ENCODE results near the gene IL10RB. TPM values are rescaled to one million over a fixed set of nuclear protein-coding genes. Genes with fewer than 3 reads are reported as not detected.

IL10RB gene
- polyA plus RNA-seq, 1 donor (not counting 4 experiments of a cell fraction or from before 2014, with no cell fraction given), result 19.6 TPM

DNA sequence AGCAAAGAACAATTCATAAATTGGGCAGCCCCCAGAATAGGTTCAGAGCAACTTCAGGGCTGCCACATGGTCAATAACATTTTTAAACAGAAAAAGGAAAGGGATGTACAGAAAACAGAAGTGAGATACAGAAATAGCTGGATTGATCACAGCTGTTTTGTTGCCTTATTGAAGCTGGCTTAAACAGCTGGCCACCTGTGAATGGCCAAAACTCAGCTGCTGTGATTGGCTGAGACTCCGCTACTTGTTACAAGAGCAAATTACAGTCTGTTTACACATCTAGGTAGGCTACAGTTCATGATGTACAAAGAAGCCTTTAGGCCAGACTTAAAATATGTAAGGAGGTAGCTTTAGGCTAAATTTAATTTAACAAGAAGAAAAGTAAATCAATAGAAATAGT lies 47.0 kb downstream of the IL10RB start:
- Histone ChIP-seq H4K20me1 (ENCODE audit: control insufficient read depth, extremely low read depth, insufficient read depth, low read length) (no peaks in the 10 kb centered on the region), H3K9me1 (ENCODE audit: control insufficient read depth, extremely low read depth, insufficient read depth, low read length) (no peaks in the 10 kb centered on the region), H3K9ac (ENCODE audit: control insufficient read depth, extremely low read depth, insufficient read depth, low read length) (no peak overlapping the region), H2AFZ (ENCODE audit: control insufficient read depth, low read length) (no peak overlapping the region), H3K4me3 (ENCODE audit: control insufficient read depth in 2 of 3, extremely low read depth in 1 of 3, insufficient read depth in 2 of 3, low read depth in 1 of 3, low read length in 3 of 3) (no peak overlapping the region), H3K4me2 (ENCODE audit: control insufficient read depth, extremely low read depth, insufficient read depth, low read depth, low read length) (no peak overlapping the region), H3K27me3 (ENCODE audit: control insufficient read depth, extremely low read depth, insufficient read depth, low read length) (no peaks in the 10 kb centered on the region), H3K4me1 (ENCODE audit: control insufficient read depth, extremely low read depth, insufficient read depth, low read length) (no peaks in the 10 kb centered on the region), H3K9me3 (ENCODE audit: control insufficient read depth, low read depth, low read length) (no peaks in the 10 kb centered on the region), H3K79me2 (ENCODE audit: control insufficient read depth, insufficient read depth, low read length) (no peaks in the 10 kb centered on the region), H3K36me3 (ENCODE audit: control insufficient read depth in 2 of 2, extremely low read depth in 1 of 2, insufficient read depth in 2 of 2, low read length in 2 of 2) (no peaks in the 10 kb centered on the region), H3K27ac (ENCODE audit: control insufficient read depth, insufficient read depth, low read length) (no peak overlapping the region)
- dilution Hi-C loops (cut with MboI; ENCODE audit: extremely low pct_ligation_motif_present, low sequenced_read_pairs), result no loop called here
- DNase-seq (ENCODE audit: low read depth, low spot score) (no peak), FAIRE-seq (no peak)
- TF ChIP-seq, protein P1, sequence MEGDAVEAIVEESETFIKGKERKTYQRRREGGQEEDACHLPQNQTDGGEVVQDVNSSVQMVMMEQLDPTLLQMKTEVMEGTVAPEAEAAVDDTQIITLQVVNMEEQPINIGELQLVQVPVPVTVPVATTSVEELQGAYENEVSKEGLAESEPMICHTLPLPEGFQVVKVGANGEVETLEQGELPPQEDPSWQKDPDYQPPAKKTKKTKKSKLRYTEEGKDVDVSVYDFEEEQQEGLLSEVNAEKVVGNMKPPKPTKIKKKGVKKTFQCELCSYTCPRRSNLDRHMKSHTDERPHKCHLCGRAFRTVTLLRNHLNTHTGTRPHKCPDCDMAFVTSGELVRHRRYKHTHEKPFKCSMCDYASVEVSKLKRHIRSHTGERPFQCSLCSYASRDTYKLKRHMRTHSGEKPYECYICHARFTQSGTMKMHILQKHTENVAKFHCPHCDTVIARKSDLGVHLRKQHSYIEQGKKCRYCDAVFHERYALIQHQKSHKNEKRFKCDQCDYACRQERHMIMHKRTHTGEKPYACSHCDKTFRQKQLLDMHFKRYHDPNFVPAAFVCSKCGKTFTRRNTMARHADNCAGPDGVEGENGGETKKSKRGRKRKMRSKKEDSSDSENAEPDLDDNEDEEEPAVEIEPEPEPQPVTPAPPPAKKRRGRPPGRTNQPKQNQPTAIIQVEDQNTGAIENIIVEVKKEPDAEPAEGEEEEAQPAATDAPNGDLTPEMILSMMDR (optimal IDR thresholded peaks at IDR 0.05 in 1 of 3, IDR thresholded peaks at IDR 0.05 in 1 of 3, conservative IDR thresholded peaks at IDR 0.05 in 1 of 3; ENCODE audit: extremely low read depth in 1 of 3, insufficient read depth in 2 of 3, low read length in 3 of 3), result no peak
- no peak for TF ChIP-seq EZH2 (IDR thresholded peaks at IDR 0.05; ENCODE audit: low read length)

GRCh38 chr21:33313611-33314010 lies 47.4 kb downstream of the IL10RB start:
- Histone ChIP-seq H3K4me1 (ENCODE audit: control insufficient read depth, extremely low read depth, insufficient read depth, low read length) (no peaks in the 10 kb centered on the region), H3K4me2 (ENCODE audit: control insufficient read depth, extremely low read depth, insufficient read depth, low read depth, low read length) (no peak overlapping the region), H3K9ac (ENCODE audit: control insufficient read depth, extremely low read depth, insufficient read depth, low read length) (no peak overlapping the region), H3K4me3 (ENCODE audit: control insufficient read depth in 2 of 3, extremely low read depth in 1 of 3, insufficient read depth in 2 of 3, low read depth in 1 of 3, low read length in 3 of 3) (no peak overlapping the region), H3K27me3 (ENCODE audit: control insufficient read depth, extremely low read depth, insufficient read depth, low read length) (no peaks in the 10 kb centered on the region), H4K20me1 (ENCODE audit: control insufficient read depth, extremely low read depth, insufficient read depth, low read length) (no peaks in the 10 kb centered on the region), H3K36me3 (ENCODE audit: control insufficient read depth in 2 of 2, extremely low read depth in 1 of 2, insufficient read depth in 2 of 2, low read length in 2 of 2) (no peaks in the 10 kb centered on the region), H3K27ac (ENCODE audit: control insufficient read depth, insufficient read depth, low read length) (no peak overlapping the region), H2AFZ (ENCODE audit: control insufficient read depth, low read length) (no peak overlapping the region), H3K9me3 (ENCODE audit: control insufficient read depth, low read depth, low read length) (no peaks in the 10 kb centered on the region), H3K79me2 (ENCODE audit: control insufficient read depth, insufficient read depth, low read length) (no peaks in the 10 kb centered on the region), H3K9me1 (ENCODE audit: control insufficient read depth, extremely low read depth, insufficient read depth, low read length) (no peaks in the 10 kb centered on the region)
- DNase-seq (ENCODE audit: low read depth, low spot score), result no peak
- FAIRE-seq, result no peak
- no peak for TF ChIP-seq EZH2 (IDR thresholded peaks at IDR 0.05; ENCODE audit: low read length)
- TF ChIP-seq, protein P1 (optimal IDR thresholded peaks at IDR 0.05 in 1 of 3, IDR thresholded peaks at IDR 0.05 in 1 of 3, conservative IDR thresholded peaks at IDR 0.05 in 1 of 3; ENCODE audit: extremely low read depth in 1 of 3, insufficient read depth in 2 of 3, low read length in 3 of 3), result no peak
- dilution Hi-C loops (cut with MboI; ENCODE audit: extremely low pct_ligation_motif_present, low sequenced_read_pairs), result no loop called here
